HG02870 (cell line): ENCODE data around the gene CAMTA1.
"Not testable (repeated sequence)": the region's sequence is repeated elsewhere in the genome, so short reads cannot be mapped to it uniquely, and the experiment has no call there.

Experiments used
- ATAC-seq: cut with Tn5 transposase; IDR thresholded peaks from one replicate; pipeline ENCODE4 v1.9.1; 2021; ENCODE audit warnings: mild to moderate bottlenecking, moderate library complexity; ENCODE audit not compliant: unreplicated experiment

CAMTA1 gene

GRCh38 chr1:7389906-7390603, 604.8 kb downstream of the CAMTA1 start:
- ATAC-seq: no peak

DNA sequence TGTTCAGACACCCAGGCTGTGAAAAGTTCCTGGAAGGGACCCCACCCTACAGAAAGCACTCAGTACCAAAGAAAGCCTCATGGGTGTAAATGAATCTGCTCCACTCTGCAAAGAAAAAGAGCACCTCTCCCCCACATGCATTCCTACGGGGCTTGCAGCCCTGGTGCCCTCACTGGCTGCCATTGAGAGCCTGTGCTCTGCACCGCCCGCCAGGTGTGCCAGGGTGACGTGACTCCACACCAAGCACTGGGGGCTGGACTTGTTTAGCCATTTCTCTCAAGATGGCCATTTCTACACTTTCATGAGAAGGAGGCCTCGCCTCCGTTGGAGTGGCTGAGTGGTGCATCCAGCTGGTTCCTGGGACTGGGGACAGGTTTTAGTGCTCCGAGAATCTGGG, 605.3 kb downstream of the CAMTA1 start:
- ATAC-seq: no peak

GRCh38 chr1:7393136-7393535, 607.9 kb downstream of the CAMTA1 start:
- ATAC-seq: no peak

- ATAC-seq: no peak
Observed at GRCh38 chr1:7395251-7395650, 610.0 kb downstream of the CAMTA1 start.

DNA sequence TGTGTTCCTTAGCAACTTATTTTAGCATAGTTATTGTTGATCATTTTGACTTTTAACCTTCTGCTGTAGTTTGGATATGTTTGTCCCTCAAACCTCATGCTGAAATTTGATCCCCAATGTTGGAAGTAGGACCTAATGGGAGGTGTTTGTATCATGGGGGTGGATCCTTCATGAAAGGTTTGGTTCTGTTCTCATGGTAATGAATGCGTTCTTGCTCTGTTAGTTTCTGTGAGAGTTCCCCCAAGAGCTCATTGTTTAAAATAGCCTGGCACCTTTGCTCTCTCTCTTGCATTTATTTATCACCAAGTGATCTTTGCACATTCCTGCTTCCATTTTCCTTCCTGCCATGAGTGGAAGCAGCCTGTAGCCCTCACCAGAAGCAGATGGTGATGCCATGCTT, 613.7 kb downstream of the CAMTA1 start:
- no peak for ATAC-seq

- ATAC-seq: no peak
Observed at GRCh38 chr1:7399514-7400125, 614.4 kb downstream of the CAMTA1 start.

DNA sequence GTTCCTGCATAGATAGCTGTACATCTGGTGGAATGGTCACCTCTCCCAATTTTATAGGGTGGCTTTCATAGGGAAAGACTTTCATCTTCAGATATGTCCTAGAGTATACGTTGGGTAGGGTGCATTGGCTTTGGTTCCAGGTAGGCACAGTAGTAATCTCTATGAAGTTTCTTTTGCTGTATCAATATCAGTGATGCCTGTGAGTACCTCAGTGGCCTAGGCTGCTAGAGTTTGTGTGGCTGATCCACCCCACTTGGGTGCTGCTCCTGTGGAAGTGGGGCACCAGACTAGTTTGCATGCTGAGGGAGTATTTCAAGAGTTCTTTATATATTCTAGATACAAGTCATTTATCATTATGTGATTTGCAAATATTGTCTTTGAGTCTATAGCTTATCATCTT, 615.3 kb downstream of the CAMTA1 start:
- ATAC-seq: no peak

- ATAC-seq: no peak
Observed at GRCh38 chr1:7401814-7402547, 616.7 kb downstream of the CAMTA1 start.

DNA sequence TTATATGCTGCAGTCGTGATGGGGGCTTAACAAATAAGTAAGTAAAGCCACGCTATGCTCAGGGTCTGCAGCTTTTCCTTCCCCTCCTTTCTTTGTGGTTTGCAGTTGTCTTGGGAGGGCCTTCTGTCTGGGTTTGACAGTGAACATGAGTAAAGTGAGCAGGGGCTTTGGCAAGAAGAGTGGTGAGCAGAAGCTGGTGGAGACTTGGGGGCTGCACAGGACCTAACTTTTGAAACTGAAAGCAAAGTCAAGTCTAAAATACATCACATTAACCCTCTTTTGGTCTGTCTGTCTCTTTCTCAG, 617.2 kb downstream of the CAMTA1 start:
- no peak for ATAC-seq

DNA sequence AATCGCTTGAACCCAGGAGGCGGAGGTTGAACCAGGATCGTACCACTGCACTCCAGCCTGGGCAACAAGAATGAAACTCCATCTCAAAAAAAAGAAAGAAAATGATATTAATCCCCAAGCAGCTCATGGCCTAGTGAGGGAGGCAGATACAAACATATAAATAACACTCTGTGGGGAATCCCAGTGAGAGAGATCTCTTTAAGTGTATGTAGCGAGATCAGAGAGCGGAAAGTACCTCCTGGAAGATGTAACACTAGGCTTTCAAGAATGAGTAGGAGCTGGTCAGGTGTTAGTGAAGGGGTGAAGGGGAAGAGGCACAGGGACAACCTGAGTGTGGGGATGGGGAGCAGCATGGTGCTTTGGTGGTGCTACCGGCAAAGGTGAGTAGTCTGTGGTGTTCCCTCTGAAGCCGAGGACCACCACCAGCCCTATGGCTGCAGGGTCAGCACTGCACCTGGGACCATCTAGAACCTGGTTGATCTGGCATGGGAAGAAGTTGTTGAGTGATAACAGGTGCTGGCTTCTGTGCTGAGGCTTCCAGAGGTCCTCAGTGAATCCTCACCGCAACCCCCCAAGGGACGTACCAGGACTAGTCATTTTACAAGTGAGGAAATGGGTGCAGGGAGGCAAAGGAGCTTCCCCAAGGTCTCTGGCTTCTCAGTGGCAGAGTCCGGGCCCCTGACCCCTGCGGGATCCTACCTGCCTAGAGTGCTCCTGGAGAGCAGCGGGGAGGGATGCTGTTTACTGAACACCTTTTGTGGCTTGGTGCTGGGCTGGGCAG, 618.2 kb downstream of the CAMTA1 start:
- no peak for ATAC-seq

DNA sequence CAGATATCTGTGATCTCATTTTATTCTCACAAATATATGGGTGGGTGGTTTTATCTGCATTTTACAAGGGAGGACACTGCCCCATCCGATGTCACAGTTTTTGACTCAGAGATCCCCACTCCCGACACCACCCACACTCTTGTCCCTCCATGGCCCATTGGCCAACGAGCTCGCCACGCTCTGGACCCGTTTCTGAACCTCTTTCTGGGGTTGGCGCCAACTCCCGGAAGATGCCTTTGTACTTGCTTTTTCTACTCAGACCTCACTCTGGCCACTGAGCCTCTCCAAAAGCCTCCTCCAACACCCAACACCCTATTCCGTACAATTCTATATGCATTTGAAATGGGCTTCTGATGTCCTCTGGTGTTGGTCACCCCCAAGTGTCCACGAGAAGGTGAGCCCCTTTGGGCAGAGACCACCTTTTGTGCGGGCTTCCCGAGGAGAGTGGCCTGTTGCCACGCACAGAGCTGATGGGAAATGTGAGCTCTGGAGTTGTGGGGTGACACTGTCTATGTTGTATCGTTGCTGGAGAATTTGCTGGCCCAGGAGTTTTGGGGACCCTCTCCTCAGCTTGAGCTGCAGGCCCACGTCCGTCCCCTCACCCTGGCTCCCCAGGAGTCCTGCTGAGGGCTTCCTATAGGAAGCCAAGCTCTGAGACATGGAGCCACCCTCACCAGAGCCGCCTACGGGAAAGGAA, 618.9 kb downstream of the CAMTA1 start:
- no peak for ATAC-seq

DNA sequence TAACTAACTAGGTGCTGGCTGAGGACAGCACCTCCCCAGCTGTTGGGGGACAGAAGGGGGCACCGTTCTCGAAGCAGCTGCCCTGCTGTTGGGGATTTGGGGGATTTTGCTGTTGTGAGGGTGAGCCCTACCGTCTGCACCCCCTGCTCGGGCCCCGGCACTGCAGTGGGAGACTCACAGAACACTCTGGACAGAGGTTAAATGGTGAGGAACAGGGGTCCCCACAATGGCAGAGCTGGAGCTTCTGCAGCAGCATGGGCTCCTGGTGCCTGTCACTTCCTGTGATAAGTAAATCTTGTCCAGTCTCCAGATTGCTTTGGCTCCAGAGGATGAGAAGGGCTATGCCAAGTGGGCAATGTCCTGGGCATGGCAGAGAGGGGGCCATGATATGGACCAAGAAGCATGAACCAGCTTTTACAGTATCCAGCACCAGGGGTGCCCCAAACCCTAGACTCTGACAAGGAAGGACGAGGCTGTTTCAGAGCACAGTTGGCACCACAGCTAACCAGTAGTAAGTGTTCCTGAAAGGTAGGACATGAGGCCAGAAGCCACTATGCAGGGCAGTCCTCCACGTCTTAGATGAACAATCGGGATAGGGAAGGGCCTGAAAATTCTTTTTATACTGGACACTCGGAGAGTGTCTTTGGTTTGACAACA, 620.7 kb downstream of the CAMTA1 start:
- ATAC-seq: no peak

- ATAC-seq: peak; percentile 46
Observed at GRCh38 chr1:7406641-7407543, 621.6 kb downstream of the CAMTA1 start.

DNA sequence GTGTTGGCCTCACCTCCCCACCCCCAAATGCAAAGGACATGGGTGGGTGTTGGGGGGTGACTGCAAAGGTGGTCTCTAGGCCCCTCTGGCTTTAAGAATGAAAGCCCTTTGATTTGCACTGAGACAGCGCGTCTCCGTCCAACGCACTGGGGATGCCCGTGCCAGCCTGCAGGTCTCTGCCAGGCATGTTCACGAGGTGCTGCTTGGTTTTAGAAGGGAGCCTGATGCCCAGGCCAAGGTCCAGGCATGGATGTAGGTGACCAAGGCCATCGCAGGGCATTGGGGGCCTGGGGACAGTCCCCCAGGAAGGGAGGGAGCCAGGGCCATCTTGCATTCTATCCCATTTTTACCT, 622.3 kb downstream of the CAMTA1 start:
- ATAC-seq: no peak

GRCh38 chr1:7407980-7408770, 622.9 kb downstream of the CAMTA1 start:
- no peak for ATAC-seq

GRCh38 chr1:7408771-7409150, 623.5 kb downstream of the CAMTA1 start:
- no peak for ATAC-seq

GRCh38 chr1:7409278-7409677, 624.0 kb downstream of the CAMTA1 start:
- no peak for ATAC-seq

- ATAC-seq: no peak
Observed at GRCh38 chr1:7410156-7410555, 624.9 kb downstream of the CAMTA1 start.

DNA sequence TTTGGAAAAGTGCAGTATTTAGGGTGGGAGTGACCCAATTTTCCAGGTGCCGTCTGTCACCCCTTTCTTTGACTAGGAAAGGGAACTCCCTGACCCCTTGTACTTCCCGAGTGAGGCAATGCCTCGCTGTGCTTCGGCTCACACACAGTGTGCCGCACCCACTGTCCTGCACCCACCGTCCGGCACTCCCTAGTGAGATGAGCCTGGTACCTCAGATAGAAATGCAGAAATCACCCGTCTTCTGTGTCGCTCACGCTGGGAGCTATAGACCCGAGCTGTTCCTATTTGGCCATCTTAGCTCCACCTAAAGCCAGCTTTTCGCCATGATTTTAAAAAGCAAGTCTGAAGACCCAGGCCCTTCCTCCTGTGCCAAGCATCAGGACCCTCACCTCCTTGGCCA, 632.4 kb downstream of the CAMTA1 start:
- not testable (repeated sequence) for ATAC-seq
